CD14-positive monocyte (primary cell): ENCODE results near the gene PLXNB3. TPM values are rescaled to one million over a fixed set of nuclear protein-coding genes. Genes with fewer than 3 reads are reported as not detected.
A peak's percentile ranks its signal among the peaks of the same experiment; 100 is the strongest.

Experiments
- DNase-seq, 3 donors: peaks; one replicate each; pipeline ENCODE4 v3.0.0-alpha.2; 2011 to 2022
- H2AFZ ChIP-seq: 2 replicates; pipeline ENCODE4 v1.6.0; 2012; ENCODE audit warnings: mild to moderate bottlenecking, low read depth, low read length, inconsistent platforms; ENCODE audit not compliant: insufficient read depth, poor library complexity, severe bottlenecking
- H3K27ac ChIP-seq, 2 donors: 1 replicate in 1 of 2; 2 replicates in 1 of 2; pipeline ENCODE4 v1.5.1; 2012 to 2013; ENCODE audit warnings: low read length in 2 of 2, control low read depth in 1 of 2, inconsistent platforms in 1 of 2, low read depth in 1 of 2, mild to moderate bottlenecking in 1 of 2
- H3K27me3 ChIP-seq, 2 donors: one replicate each; pipeline versions ENCODE4 v1.6.0 to v1.6.1; 2011 to 2013; ENCODE audit warnings: low read length in 2 of 2; ENCODE audit not compliant: control insufficient read depth in 2 of 2, insufficient read depth in 2 of 2
- H3K36me3 ChIP-seq, 2 donors: replicated peaks in 1 of 2; 1 replicate in 1 of 2; 2 replicates in 1 of 2; pipeline versions ENCODE4 v1.5.1 to v1.6.1; 2012 to 2013; ENCODE audit warnings: low read length in 2 of 2, control low read depth in 1 of 2, inconsistent platforms in 1 of 2, mild to moderate bottlenecking in 1 of 2; ENCODE audit not compliant: insufficient read depth in 2 of 2, control insufficient read depth in 1 of 2
- H3K4me1 ChIP-seq, 2 donors: 1 replicate in 1 of 2; 2 replicates in 1 of 2; pipeline versions ENCODE4 v1.5.1 to v1.6.1; 2012 to 2013; ENCODE audit warnings: low read length in 2 of 2, control low read depth in 1 of 2, inconsistent platforms in 1 of 2, mild to moderate bottlenecking in 1 of 2, moderate library complexity in 1 of 2; ENCODE audit not compliant: insufficient read depth in 2 of 2, control insufficient read depth in 1 of 2
- H3K4me2 ChIP-seq: replicated peaks from 2 replicates; pipeline ENCODE3; 2012; ENCODE audit warnings: low read length, moderate library complexity, mild to moderate bottlenecking; ENCODE audit not compliant: poor library complexity, severe bottlenecking; ENCODE audit errors: extremely low read depth
- H3K4me3 ChIP-seq, 3 experiments: fragments of 200-600 bp in 1 of 3; sonication (generic) in 1 of 3; replicated peaks in 1 of 3; 1 replicate in 2 of 3; 2 replicates in 1 of 3; pipeline ENCODE4 v1.5.1; 2011 to 2013; ENCODE audit warnings: low read length in 3 of 3, mild to moderate bottlenecking in 3 of 3, control low read depth in 2 of 3, low read depth in 2 of 3, inconsistent platforms in 1 of 3, moderate library complexity in 1 of 3
- H3K79me2 ChIP-seq: 2 replicates; pipeline ENCODE4 v1.6.0; 2012; ENCODE audit warnings: mild to moderate bottlenecking, control low read depth, inconsistent platforms, low read length, moderate library complexity; ENCODE audit not compliant: insufficient read depth
- H3K9ac ChIP-seq: 2 replicates; pipeline ENCODE4 v1.6.0; 2017; ENCODE audit warnings: low read length, mild to moderate bottlenecking; ENCODE audit not compliant: insufficient read depth, poor library complexity, severe bottlenecking
- H3K9me3 ChIP-seq, 2 donors: replicated peaks in 1 of 2; 1 replicate in 1 of 2; 2 replicates in 1 of 2; pipeline versions ENCODE4 v1.5.1 to v1.6.1; 2012 to 2013; ENCODE audit warnings: low read length in 2 of 2, control low read depth in 1 of 2; ENCODE audit not compliant: control insufficient read depth in 1 of 2, insufficient read depth in 1 of 2
- H4K20me1 ChIP-seq: 2 replicates; pipeline ENCODE4 v1.6.0; 2012; ENCODE audit warnings: mild to moderate bottlenecking, low read length, control low read depth, moderate library complexity; ENCODE audit not compliant: insufficient read depth
- H3K27ac Mint-ChIP-seq, 7 donors: one replicate each; pipeline ENCODE4 v1.8.0; 2020; ENCODE audit warnings: mild to moderate bottlenecking in 7 of 7, mixed read lengths in 7 of 7, moderate library complexity in 6 of 7, inconsistent platforms in 2 of 7
- H3K27me3 Mint-ChIP-seq, 3 donors: one replicate each; pipeline ENCODE4 v1.8.0; 2021 to 2022; ENCODE audit warnings: low read depth in 3 of 3, mild to moderate bottlenecking in 3 of 3, mixed read lengths in 3 of 3, moderate library complexity in 3 of 3, inconsistent platforms in 1 of 3
- H3K36me3 Mint-ChIP-seq, 2 donors: one replicate each; pipeline ENCODE4 v1.8.0; 2020; ENCODE audit warnings: mixed read lengths in 2 of 2, inconsistent platforms in 1 of 2, mild to moderate bottlenecking in 1 of 2
- H3K4me1 Mint-ChIP-seq: one replicate; pipeline ENCODE4 v1.8.0; 2020; ENCODE audit warnings: mild to moderate bottlenecking, mixed read lengths
- H3K4me3 Mint-ChIP-seq, 2 donors: one replicate each; pipeline ENCODE4 v1.8.0; 2020; ENCODE audit warnings: mild to moderate bottlenecking in 2 of 2, mixed read lengths in 2 of 2, moderate library complexity in 1 of 2
- H3K9me3 Mint-ChIP-seq, 7 donors: one replicate each; pipeline ENCODE4 v1.8.0; 2020 to 2022; ENCODE audit warnings: mixed read lengths in 7 of 7, mild to moderate bottlenecking in 6 of 7, moderate library complexity in 6 of 7, inconsistent platforms in 2 of 7
- CTCF ChIP-seq: fragments of 200-600 bp; IDR thresholded peaks from one replicate; pipeline ENCODE4 v1.8.0; 2022; ENCODE audit warnings: antibody characterized with exemption, mild to moderate bottlenecking
- WGBS: methylation state at CpG from one replicate; pipeline ENCODE4 v1.1.5; 2013; ENCODE audit warnings: missing lambda C conversion rate; ENCODE audit not compliant: insufficient coverage; 5-methylcytosine and 5-hydroxymethylcytosine counted together
- intact Hi-C, 2 donors: fragments of 100-400 bp; cut with micrococcal nuclease; formaldehyde crosslinking; loops; one replicate each; pipeline versions ENCODE4 v1.15.0 to v1.15.1; 2023
- polyA plus RNA-seq, 3 donors: library from polyadenylated mRNA; depleted of rRNA in 1 of 3; unstranded in 2 of 3; stranded (reverse) in 1 of 3; fragments of 300-500 nt in 2 of 3; fragments of >200 nt in 1 of 3; fragmentation: Illumina TruSeq in 2 of 3; gene quantifications; 1 replicate in 2 of 3; 2 replicates in 1 of 3; pipeline ENCODE4 v1.2.3, GENCODE V29; 2012 to 2021

PLXNB3 gene
- polyA plus RNA-seq, 3 donors: not detected

GRCh38 chrX:153792368-153792767 lies 28.3 kb downstream of the PLXNB3 start:
- H3K4me3 ChIP-seq: peak overlapping the region in 1 of 3 experiments; percentile 76
- peaks cover 21 to 35% of the 10 kb centered on the region in 2 donors for H3K4me1 ChIP-seq
- Mint-ChIP-seq H3K4me1 (peaks cover 26% of the 10 kb centered on the region), H3K27me3 (peaks cover 0 to 10% (median 2%) of the 10 kb centered on the region in 3 donors), H3K36me3 (peaks cover 33 to 55% of the 10 kb centered on the region in 2 donors), H3K9me3 (peaks cover 0 to 39% (median 17%) of the 10 kb centered on the region in 7 donors), H3K4me3 (no peak overlapping the region), H3K27ac (no peak overlapping the region)
- no peak overlapping the region for H3K9ac ChIP-seq
- no peaks in the 10 kb centered on the region for H3K27me3 ChIP-seq
- DNase-seq: no peak
- no peak overlapping the region for H2AFZ ChIP-seq
- H3K4me2 ChIP-seq: no peak overlapping the region
- intact Hi-C loops: loop anchor here (5.0 to 10.0 kb wide), 4 partner anchors 132 to 838 kb away; partner anchors contain the start of gene ARHGAP4 (in 2 of the 2)
- peaks cover 52% of the 10 kb centered on the region for H4K20me1 ChIP-seq
- peaks cover 51% of the 10 kb centered on the region for H3K79me2 ChIP-seq
- H3K36me3 ChIP-seq: peaks cover 44 to 61% of the 10 kb centered on the region in 2 donors
- TF ChIP-seq CTCF: no peak
- H3K9me3 ChIP-seq: peaks cover 0 to 15% of the 10 kb centered on the region in 2 donors
- peak overlapping the region in 1 of 2 donors; percentile 85 for H3K27ac ChIP-seq
- 88% methylated on average over 1 of the region's 6 CpGs for WGBS

GRCh38 chrX:153793291-153793690 lies 29.2 kb downstream of the PLXNB3 start:
- no CpG with 5 or more reads among the region's 7 CpGs for WGBS
- TF ChIP-seq CTCF: no peak
- H3K4me1 ChIP-seq: peaks cover 21 to 35% of the 10 kb centered on the region in 2 donors
- H3K27me3 ChIP-seq: no peaks in the 10 kb centered on the region
- H3K36me3 ChIP-seq: peaks cover 45 to 61% of the 10 kb centered on the region in 2 donors
- H3K79me2 ChIP-seq: peaks cover 51% of the 10 kb centered on the region
- Mint-ChIP-seq H3K4me1 (peaks cover 26% of the 10 kb centered on the region), H3K4me3 (peak overlapping the region; percentile 86 to 92), H3K27ac (peak overlapping the region; percentile 89 to 95 (median 95)), H3K27me3 (peaks cover 0 to 13% (median 2%) of the 10 kb centered on the region in 3 donors), H3K9me3 (peaks cover 0 to 48% (median 17%) of the 10 kb centered on the region in 7 donors), H3K36me3 (peaks cover 28 to 56% of the 10 kb centered on the region in 2 donors)
- H3K4me2 ChIP-seq: peak overlapping the region; percentile 78
- peak overlapping the region; percentile 74 for H2AFZ ChIP-seq
- peak; percentile 20 to 37 (median 24) for DNase-seq
- peaks cover 0 to 15% of the 10 kb centered on the region in 2 donors for H3K9me3 ChIP-seq
- H3K4me3 ChIP-seq: peak overlapping the region; percentile 66 to 85 (median 76)
- peak overlapping the region; percentile 85 for H3K27ac ChIP-seq
- peak overlapping the region; percentile 84 for H3K9ac ChIP-seq
- H4K20me1 ChIP-seq: peaks cover 45% of the 10 kb centered on the region
- intact Hi-C loops: loop anchor here (5.0 to 10.0 kb wide), 4 partner anchors 132 to 838 kb away; partner anchors contain the start of gene ARHGAP4 (in 2 of the 2)
